ENCODE results near the gene CCDC60. TPM values are rescaled to one million over a fixed set of nuclear protein-coding genes. Genes with fewer than 3 reads are reported as not detected.

Gene CCDC60
- total RNA-seq, 4 donors from 2014 or later = not detected

DNA sequence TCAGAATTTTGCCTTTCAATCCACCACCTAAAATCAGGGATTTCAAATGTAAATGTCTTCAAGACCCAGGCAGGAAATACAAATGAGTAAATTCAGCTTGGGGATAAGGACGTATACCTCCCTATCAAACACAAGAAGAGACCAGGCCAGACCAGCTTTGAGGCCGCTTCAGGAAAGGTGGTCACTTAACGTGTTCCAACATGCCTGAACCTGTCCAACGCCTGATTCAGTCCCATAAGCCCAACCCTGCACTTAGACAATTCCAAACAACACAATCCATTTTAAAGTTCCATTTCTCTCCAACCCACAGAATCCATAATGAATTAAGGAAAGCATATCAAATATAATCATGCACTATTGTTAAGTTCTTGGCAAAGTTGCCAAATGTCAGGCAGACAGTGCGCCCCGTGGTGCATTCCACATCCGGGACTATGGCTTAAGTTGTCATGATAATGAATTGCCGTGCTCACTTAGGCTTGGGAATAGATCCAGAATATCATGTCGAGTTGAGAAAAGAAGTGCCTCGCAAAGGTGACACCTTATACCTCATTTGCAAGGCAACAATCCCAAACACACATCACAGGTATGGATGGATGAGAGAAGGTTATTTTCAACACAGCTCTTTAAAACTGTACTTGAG, 35.5 kb downstream of the CCDC60 start:
- Histone ChIP-seq H3K4me3 (no peak overlapping the region), H3K9me3 (no peaks in the 10 kb centered on the region), H3K4me1 (no peaks in the 10 kb centered on the region), H3K27me3 (no peaks in the 10 kb centered on the region), H3K36me3 (no peaks in the 10 kb centered on the region), H3K27ac (no peak overlapping the region)
- in situ Hi-C loops (cut with MboI; ENCODE audit: low sequenced_read_pairs in 4 of 4) (no loop called here), intact Hi-C loops (cut with DNase I; ENCODE audit: low total_unique reads) (no loop called here)
- ATAC-seq (no peak), DNase-seq (no peak)
- no peak for TF ChIP-seq POLR2A (IDR thresholded peaks at IDR 0.05)
- TF ChIP-seq, protein P1, sequence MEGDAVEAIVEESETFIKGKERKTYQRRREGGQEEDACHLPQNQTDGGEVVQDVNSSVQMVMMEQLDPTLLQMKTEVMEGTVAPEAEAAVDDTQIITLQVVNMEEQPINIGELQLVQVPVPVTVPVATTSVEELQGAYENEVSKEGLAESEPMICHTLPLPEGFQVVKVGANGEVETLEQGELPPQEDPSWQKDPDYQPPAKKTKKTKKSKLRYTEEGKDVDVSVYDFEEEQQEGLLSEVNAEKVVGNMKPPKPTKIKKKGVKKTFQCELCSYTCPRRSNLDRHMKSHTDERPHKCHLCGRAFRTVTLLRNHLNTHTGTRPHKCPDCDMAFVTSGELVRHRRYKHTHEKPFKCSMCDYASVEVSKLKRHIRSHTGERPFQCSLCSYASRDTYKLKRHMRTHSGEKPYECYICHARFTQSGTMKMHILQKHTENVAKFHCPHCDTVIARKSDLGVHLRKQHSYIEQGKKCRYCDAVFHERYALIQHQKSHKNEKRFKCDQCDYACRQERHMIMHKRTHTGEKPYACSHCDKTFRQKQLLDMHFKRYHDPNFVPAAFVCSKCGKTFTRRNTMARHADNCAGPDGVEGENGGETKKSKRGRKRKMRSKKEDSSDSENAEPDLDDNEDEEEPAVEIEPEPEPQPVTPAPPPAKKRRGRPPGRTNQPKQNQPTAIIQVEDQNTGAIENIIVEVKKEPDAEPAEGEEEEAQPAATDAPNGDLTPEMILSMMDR (IDR thresholded peaks at IDR 0.05 in 4 of 5, conservative IDR thresholded peaks at IDR 0.05 in 1 of 5) = no peak

DNA sequence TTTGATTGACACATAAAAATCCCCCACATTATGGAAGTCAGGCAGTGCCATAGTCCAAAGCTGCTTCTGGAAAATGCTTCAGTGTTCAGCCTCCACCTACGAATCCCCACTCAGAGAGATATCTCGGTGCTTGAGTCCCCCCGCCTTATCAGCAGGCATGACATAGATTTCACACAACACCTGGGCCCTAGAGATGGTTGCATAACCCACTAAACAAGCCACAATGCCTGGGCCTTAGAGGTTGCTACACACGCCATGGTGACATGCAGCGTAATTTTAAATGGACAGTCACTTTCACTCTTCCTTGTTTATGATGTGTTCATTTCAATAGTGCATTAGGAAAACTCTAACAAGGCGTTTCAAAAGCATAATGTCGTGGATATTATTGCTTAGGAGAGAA, 38.0 kb downstream of the CCDC60 start:
- ATAC-seq (no peak), DNase-seq (no peak)
- H3K4me3 ChIP-seq = no peak overlapping the region
- H3K27ac ChIP-seq = no peak overlapping the region
- no peaks in the 10 kb centered on the region for H3K9me3 ChIP-seq
- in situ Hi-C loops (cut with MboI; ENCODE audit: low sequenced_read_pairs in 4 of 4) (no loop called here), intact Hi-C loops (cut with DNase I; ENCODE audit: low total_unique reads) (no loop called here)
- no peak for TF ChIP-seq POLR2A (IDR thresholded peaks at IDR 0.05)
- TF ChIP-seq, protein P1 (IDR thresholded peaks at IDR 0.05 in 4 of 5, conservative IDR thresholded peaks at IDR 0.05 in 1 of 5) = no peak
- no peaks in the 10 kb centered on the region for H3K36me3 ChIP-seq
- H3K4me1 ChIP-seq = no peaks in the 10 kb centered on the region
- H3K27me3 ChIP-seq = no peaks in the 10 kb centered on the region

DNA sequence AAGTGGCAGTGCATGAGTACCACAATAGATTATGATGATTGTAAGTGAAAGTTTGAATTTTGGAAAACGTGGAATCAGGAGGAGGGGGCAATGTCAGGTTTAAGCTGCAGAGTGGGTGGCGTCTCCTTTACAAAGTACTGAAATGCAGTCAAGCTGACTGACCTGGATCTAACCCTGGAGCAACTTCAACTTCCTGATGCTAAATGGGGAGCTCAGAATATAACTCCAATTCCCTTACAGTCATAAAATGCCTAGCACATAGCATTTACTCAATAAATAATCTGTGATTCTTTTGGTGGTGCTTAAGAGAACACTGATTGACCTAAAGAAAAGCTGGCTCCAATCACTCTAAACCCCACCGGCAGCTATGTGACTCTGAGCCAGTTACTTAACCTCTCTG, 38.5 kb downstream of the CCDC60 start:
- in situ Hi-C loops (cut with MboI; ENCODE audit: low sequenced_read_pairs in 4 of 4) = no loop called here

GRCh38 chr12:119373666-119374065, 39.1 kb downstream of the CCDC60 start:
- TF ChIP-seq, protein P1 (IDR thresholded peaks at IDR 0.05 in 4 of 5, conservative IDR thresholded peaks at IDR 0.05 in 1 of 5) = no peak
- TF ChIP-seq POLR2A (IDR thresholded peaks at IDR 0.05) = no peak
- H3K27ac ChIP-seq = no peak overlapping the region

More for the DNA sequence above, 38.5 kb downstream of the CCDC60 start:
- TF ChIP-seq, protein P1 (IDR thresholded peaks at IDR 0.05 in 4 of 5, conservative IDR thresholded peaks at IDR 0.05 in 1 of 5) = no peak
- TF ChIP-seq POLR2A (IDR thresholded peaks at IDR 0.05) = no peak
- Histone ChIP-seq H3K4me1 (no peaks in the 10 kb centered on the region), H3K27ac (no peak overlapping the region), H3K9me3 (no peaks in the 10 kb centered on the region), H3K36me3 (no peaks in the 10 kb centered on the region), H3K27me3 (no peaks in the 10 kb centered on the region), H3K4me3 (no peak overlapping the region)
- no peak for ATAC-seq
- intact Hi-C loops (cut with DNase I; ENCODE audit: low total_unique reads) = no loop called here
- no peak for DNase-seq

DNA sequence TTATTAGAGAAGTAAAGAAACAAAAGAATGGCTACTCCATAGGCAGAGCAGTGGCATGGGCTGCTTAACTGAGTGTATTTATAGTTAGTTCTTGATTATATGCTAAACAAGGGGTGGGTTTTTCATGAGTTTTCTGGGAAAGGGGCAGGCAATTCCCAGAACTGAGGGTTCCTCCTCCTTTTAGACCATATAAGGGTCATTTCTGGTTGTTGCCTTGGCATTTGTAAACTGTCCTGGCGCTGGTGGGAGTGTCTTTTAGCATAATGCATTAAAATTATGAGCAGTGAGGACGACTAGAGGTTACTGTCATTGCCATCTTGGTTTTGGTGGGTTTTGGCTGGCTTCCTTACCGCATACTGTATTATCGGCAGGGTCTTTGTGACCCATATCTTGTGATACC, 40.1 kb downstream of the CCDC60 start:
- no peak for ATAC-seq
- Histone ChIP-seq H3K9me3 (no peaks in the 10 kb centered on the region), H3K4me1 (peaks cover 0 to 3% of the 10 kb centered on the region in 2 donors), H3K36me3 (no peaks in the 10 kb centered on the region), H3K4me3 (no peak overlapping the region), H3K27me3 (no peaks in the 10 kb centered on the region), H3K27ac (no peak overlapping the region)
- in situ Hi-C loops (cut with MboI; ENCODE audit: low sequenced_read_pairs in 4 of 4) = no loop called here
- intact Hi-C loops (cut with DNase I; ENCODE audit: low total_unique reads) = no loop called here
- DNase-seq = no peak
- TF ChIP-seq POLR2A (IDR thresholded peaks at IDR 0.05) = no peak
- TF ChIP-seq, protein P1 (IDR thresholded peaks at IDR 0.05 in 4 of 5, conservative IDR thresholded peaks at IDR 0.05 in 1 of 5) = no peak

More at GRCh38 chr12:119373666-119374065, 39.1 kb downstream of the CCDC60 start:
- no peak for ATAC-seq
- in situ Hi-C loops (cut with MboI; ENCODE audit: low sequenced_read_pairs in 4 of 4) = no loop called here
- H3K4me1 ChIP-seq = peaks cover 0 to 1% of the 10 kb centered on the region in 2 donors
- no peak for DNase-seq
- H3K4me3 ChIP-seq = no peak overlapping the region
- intact Hi-C loops (cut with DNase I; ENCODE audit: low total_unique reads) = no loop called here
- no peaks in the 10 kb centered on the region for H3K9me3 ChIP-seq
- no peaks in the 10 kb centered on the region for H3K27me3 ChIP-seq
- H3K36me3 ChIP-seq = no peaks in the 10 kb centered on the region

Data from gastrocnemius medialis (tissue), 4 donors.